OCI-LY7 (cell line): ENCODE measurements around the gene LMAN2L.

Experiments
- EZH2phosphoT487 ChIP-seq: fragments of 200-600 bp; sonication (generic); IDR thresholded peaks from 2 replicates; pipeline ENCODE4 v1.6.1; 2018; ENCODE audit warnings: low read depth, borderline replicate concordance, mild to moderate bottlenecking, mixed run types, antibody characterized with exemption, low read length, moderate library complexity, mixed read lengths
- TF ChIP-seq, protein P1 (sequence below): fragments of 200-600 bp; sonication (generic); conservative IDR thresholded peaks from 2 replicates; pipeline ENCODE4 v1.5.1; 2014; ENCODE audit warnings: mild to moderate bottlenecking, antibody characterized with exemption, low read length, moderate library complexity, mixed read lengths

DNA sequence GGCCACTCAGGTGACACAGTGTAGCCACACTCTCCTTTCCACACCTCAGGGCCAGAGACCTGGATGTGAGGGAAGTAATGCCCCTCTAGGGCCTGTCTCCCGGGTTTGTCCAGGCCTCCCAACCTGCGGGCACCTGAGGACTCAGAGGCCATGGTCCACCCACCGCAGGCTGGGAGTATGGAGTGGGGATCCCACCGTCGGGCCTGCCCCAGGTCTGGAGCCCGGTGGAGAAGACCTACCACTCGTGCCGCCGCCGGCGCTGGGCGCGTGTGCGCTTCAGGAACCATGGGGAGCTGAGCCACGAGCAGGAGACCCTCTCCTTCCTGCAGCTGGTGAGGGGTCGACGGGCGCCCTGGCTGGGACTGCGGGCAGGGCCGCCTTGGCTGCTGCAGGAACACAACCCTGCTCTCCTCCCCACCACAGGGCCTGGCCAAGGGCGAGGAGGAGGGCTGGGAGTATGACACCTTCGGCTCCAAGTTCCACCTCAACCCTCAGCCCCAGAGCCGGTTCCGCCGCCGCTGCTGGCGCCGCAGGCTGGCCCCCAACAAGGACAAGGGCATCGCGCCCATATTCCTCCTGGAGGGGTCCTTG lies 48.7 kb downstream of the LMAN2L start:
- TF ChIP-seq, protein P1, sequence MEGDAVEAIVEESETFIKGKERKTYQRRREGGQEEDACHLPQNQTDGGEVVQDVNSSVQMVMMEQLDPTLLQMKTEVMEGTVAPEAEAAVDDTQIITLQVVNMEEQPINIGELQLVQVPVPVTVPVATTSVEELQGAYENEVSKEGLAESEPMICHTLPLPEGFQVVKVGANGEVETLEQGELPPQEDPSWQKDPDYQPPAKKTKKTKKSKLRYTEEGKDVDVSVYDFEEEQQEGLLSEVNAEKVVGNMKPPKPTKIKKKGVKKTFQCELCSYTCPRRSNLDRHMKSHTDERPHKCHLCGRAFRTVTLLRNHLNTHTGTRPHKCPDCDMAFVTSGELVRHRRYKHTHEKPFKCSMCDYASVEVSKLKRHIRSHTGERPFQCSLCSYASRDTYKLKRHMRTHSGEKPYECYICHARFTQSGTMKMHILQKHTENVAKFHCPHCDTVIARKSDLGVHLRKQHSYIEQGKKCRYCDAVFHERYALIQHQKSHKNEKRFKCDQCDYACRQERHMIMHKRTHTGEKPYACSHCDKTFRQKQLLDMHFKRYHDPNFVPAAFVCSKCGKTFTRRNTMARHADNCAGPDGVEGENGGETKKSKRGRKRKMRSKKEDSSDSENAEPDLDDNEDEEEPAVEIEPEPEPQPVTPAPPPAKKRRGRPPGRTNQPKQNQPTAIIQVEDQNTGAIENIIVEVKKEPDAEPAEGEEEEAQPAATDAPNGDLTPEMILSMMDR, result no peak
- no peak for TF ChIP-seq EZH2phosphoT487
